ENCODE results near the gene IGFBP2. TPM values are rescaled to one million over a fixed set of nuclear protein-coding genes. Genes with fewer than 3 reads are reported as not detected.

The IGFBP2 gene
- total RNA-seq, 4 donors from 2014 or later: 126 to 243 (median 153) TPM

DNA sequence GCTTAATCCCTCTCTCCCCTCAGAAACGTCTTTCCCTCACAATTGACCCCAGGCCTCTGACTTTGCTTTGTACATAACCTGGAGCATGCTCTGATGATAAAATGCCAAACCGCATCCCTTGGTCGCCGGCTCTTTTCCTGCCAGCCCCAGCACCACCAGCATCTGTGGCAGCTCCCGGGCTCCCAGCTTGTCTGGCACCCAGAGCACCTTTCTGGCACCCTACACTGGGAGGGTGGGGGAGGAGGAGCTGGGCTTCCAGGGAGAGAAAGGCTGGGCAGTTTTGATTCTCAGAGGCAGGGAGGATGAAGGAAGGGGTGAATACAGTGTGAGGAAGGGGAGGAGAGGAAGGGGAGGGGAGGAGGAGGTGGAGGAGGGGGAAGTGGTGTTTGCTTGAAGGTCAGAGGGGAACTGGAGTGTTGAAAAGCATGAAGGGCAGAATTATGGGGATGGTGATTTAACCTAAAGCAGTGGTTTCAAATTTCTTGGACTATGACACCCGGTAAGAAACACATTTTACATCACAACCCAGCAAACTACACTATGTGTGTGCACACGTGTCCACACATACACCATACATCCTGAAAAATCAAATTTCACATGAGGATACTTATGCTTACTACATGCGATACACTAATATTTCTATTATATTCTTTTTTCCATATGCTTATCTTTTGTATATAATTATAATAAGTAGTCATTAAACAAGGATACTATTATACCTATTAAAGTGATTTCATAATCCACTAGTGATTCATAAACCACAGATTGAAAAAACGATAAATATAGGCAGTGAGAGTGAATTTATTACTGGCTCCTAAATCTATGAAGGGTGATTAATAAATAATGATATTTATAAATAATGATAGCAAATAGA lies 30.0 kb upstream of the IGFBP2 start:
- ATAC-seq (ENCODE audit: low FRiP score): no peak
- no peak for DNase-seq (ENCODE audit: low spot score)
- TF ChIP-seq CTCF (IDR thresholded peaks at IDR 0.05): no peak

GRCh38 chr2:216603884-216604245 lies 29.4 kb upstream of the IGFBP2 start:
- TF ChIP-seq CTCF (IDR thresholded peaks at IDR 0.05): no peak
- DNase-seq (ENCODE audit: low spot score) (no peak), ATAC-seq (ENCODE audit: low FRiP score) (no peak)

- no peak for TF ChIP-seq CTCF (IDR thresholded peaks at IDR 0.05)
- DNase-seq (ENCODE audit: low spot score) (no peak), ATAC-seq (ENCODE audit: low FRiP score) (no peak)
Measured at GRCh38 chr2:216604458-216604857, 28.8 kb upstream of the IGFBP2 start.

DNA sequence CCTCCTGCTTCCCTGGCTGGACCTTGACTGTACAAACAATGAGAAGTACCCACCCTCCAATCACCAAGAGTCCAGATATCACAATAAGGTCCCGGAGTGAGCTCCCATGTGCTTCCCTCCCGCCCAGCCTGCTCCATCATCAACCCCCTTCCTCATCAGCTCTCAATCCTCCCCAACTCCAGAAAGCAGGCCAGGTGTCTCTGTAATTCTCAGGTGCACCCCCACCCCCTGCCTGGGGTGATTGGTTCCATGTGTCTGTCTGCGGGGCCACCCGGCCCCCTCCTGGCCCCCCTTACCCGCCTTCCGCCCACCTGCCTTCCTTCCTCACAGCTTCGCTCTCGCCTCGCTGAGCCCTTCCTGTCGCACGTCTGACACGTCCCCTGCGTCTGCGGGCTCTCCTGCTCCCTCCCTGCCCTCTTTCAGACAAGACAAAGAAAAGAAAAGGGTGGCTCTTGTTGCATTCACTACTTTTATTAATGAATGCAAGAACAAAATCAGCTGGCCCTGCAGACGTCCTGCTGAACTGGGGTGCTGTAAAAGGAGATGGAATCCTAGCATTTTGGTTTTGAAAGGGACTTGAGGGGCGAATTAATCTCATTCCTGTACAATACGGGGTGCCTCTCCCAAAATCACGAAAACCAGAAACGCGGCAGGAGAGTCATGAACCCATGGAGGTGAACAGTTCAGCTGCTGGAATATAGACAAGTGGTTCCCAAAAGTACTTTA lies 26.5 kb upstream of the IGFBP2 start:
- no peak for TF ChIP-seq CTCF (IDR thresholded peaks at IDR 0.05)
- no peak for ATAC-seq (ENCODE audit: low FRiP score)
- DNase-seq (ENCODE audit: low spot score): no peak

GRCh38 chr2:216607277-216607560 lies 26.0 kb upstream of the IGFBP2 start:
- DNase-seq (ENCODE audit: low spot score) (no peak), ATAC-seq (ENCODE audit: low FRiP score) (no peak)
- no peak for TF ChIP-seq CTCF (IDR thresholded peaks at IDR 0.05)

DNA sequence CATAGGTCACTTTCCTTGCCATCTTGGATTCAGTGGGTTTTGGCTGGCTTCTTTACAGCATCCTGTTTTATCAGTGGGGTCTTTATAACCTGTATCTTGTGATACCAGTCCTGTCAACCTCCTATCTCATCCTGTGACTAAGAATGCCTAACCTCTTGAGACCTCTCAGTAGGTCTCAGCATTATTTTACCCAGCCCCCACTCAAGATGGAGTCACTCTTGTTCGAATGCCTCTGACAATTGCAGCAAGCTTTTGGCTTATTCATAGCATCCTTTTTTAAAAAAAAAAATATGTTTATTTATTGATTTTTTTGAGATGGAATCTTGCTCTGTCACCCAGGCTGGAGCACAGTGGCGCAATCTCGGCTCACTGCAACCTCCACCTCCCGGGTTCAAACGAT lies 24.7 kb upstream of the IGFBP2 start:
- no peak for DNase-seq (ENCODE audit: low spot score)
- no peak for ATAC-seq (ENCODE audit: low FRiP score)
- TF ChIP-seq CTCF (IDR thresholded peaks at IDR 0.05): no peak
